Measurements from ENCODE around the gene SHROOM4. TPM values are rescaled to one million over a fixed set of nuclear protein-coding genes. Genes with fewer than 3 reads are reported as not detected.

SHROOM4 gene
- total and polyA plus RNA-seq, 2 donors (not counting 1 experiment from before 2014, with no cell fraction given) = not detected

- no peak overlapping the region for H3K4me2 ChIP-seq (replicated peaks; ENCODE audit: low read depth, low read length, poor library complexity, severe bottlenecking)
- DNase-seq (no peak), ATAC-seq (ENCODE audit: low read depth) (no peak)
- no peak overlapping the region for H3K4me3 ChIP-seq (ENCODE audit: control extremely low read depth in 1 of 5, extremely low read depth in 1 of 5, insufficient read depth in 1 of 5, low read depth in 2 of 5, low read length in 4 of 5)
- H3K27ac Mint-ChIP-seq = no peak overlapping the region
- no peaks in the 10 kb centered on the region for H3K9me3 ChIP-seq (ENCODE audit: control extremely low read depth in 1 of 3, control insufficient read depth in 2 of 3, insufficient read depth in 1 of 3, low read length in 2 of 3)
- H3K9me3 Mint-ChIP-seq (ENCODE audit: insufficient read depth) = no peaks in the 10 kb centered on the region
- TF ChIP-seq EZH2 (IDR thresholded peaks at IDR 0.05; ENCODE audit: borderline replicate concordance, insufficient read depth, low read depth, low read length, poor library complexity, severe bottlenecking) (no peak), CTCF (IDR thresholded peaks at IDR 0.05) (no peak)
- WGBS (ENCODE audit: insufficient coverage) = 73% methylated on average over 2 of the region's 2 CpGs
- H3K9ac ChIP-seq (ENCODE audit: low read length) = no peak overlapping the region
- no peak overlapping the region for H3K4me3 Mint-ChIP-seq
- H2AFZ ChIP-seq (ENCODE audit: insufficient read depth, low read depth, low read length, poor library complexity, severe bottlenecking) = no peak overlapping the region
- H3K79me2 ChIP-seq (ENCODE audit: control insufficient read depth, insufficient read depth, low read length) = no peaks in the 10 kb centered on the region
- ChIA-PET POLR2A (no interaction called here), CTCF (no interaction called here)
- no peaks in the 10 kb centered on the region for H3K27me3 Mint-ChIP-seq
- no peak overlapping the region for H3K27ac ChIP-seq (ENCODE audit: low read length in 2 of 2)
- H3K4me1 Mint-ChIP-seq = no peaks in the 10 kb centered on the region
- no peaks in the 10 kb centered on the region for H3K27me3 ChIP-seq (replicated peaks in 1 of 4; ENCODE audit: control extremely low read depth in 1 of 4, control insufficient read depth in 3 of 4, insufficient read depth in 4 of 4, low read length in 3 of 4)
- no peaks in the 10 kb centered on the region for H3K36me3 ChIP-seq (replicated peaks in 1 of 2; ENCODE audit: control extremely low read depth in 1 of 2, control insufficient read depth in 1 of 2, extremely low read depth in 1 of 2, insufficient read depth in 2 of 2, low read length in 1 of 2)
- intact Hi-C loops (cut with micrococcal nuclease) = no loop called here
- no peaks in the 10 kb centered on the region for H3K4me1 ChIP-seq (ENCODE audit: control insufficient read depth in 2 of 2, insufficient read depth in 2 of 2, low read length in 2 of 2)
- H4K20me1 ChIP-seq (ENCODE audit: control insufficient read depth, insufficient read depth, low read length, poor library complexity, severe bottlenecking) = no peaks in the 10 kb centered on the region
Measured at GRCh38 chrX:50627696-50628095, 186.3 kb downstream of the SHROOM4 start.

- TF ChIP-seq CTCF (IDR thresholded peaks at IDR 0.05) = no peak
- TF ChIP-seq EZH2 (IDR thresholded peaks at IDR 0.05; ENCODE audit: borderline replicate concordance, insufficient read depth, low read depth, low read length, poor library complexity, severe bottlenecking) = no peak
- Histone ChIP-seq H3K27me3 (replicated peaks in 1 of 4; ENCODE audit: control extremely low read depth in 1 of 4, control insufficient read depth in 3 of 4, insufficient read depth in 4 of 4, low read length in 3 of 4) (no peaks in the 10 kb centered on the region), H3K27ac (ENCODE audit: low read length in 2 of 2) (no peak overlapping the region), H3K4me1 (ENCODE audit: control insufficient read depth in 2 of 2, insufficient read depth in 2 of 2, low read length in 2 of 2) (no peaks in the 10 kb centered on the region), H3K9ac (ENCODE audit: low read length) (no peak overlapping the region), H3K9me3 (ENCODE audit: control extremely low read depth in 1 of 3, control insufficient read depth in 2 of 3, insufficient read depth in 1 of 3, low read length in 2 of 3) (no peaks in the 10 kb centered on the region), H3K79me2 (ENCODE audit: control insufficient read depth, insufficient read depth, low read length) (no peaks in the 10 kb centered on the region), H3K4me3 (ENCODE audit: control extremely low read depth in 1 of 5, extremely low read depth in 1 of 5, insufficient read depth in 1 of 5, low read depth in 2 of 5, low read length in 4 of 5) (no peak overlapping the region), H4K20me1 (ENCODE audit: control insufficient read depth, insufficient read depth, low read length, poor library complexity, severe bottlenecking) (no peaks in the 10 kb centered on the region), H3K36me3 (replicated peaks in 1 of 2; ENCODE audit: control extremely low read depth in 1 of 2, control insufficient read depth in 1 of 2, extremely low read depth in 1 of 2, insufficient read depth in 2 of 2, low read length in 1 of 2) (no peaks in the 10 kb centered on the region), H3K4me2 (replicated peaks; ENCODE audit: low read depth, low read length, poor library complexity, severe bottlenecking) (no peak overlapping the region), H2AFZ (ENCODE audit: insufficient read depth, low read depth, low read length, poor library complexity, severe bottlenecking) (no peak overlapping the region)
- Mint-ChIP-seq H3K4me1 (no peaks in the 10 kb centered on the region), H3K27ac (no peak overlapping the region), H3K4me3 (no peak overlapping the region), H3K27me3 (no peaks in the 10 kb centered on the region), H3K9me3 (ENCODE audit: insufficient read depth) (no peaks in the 10 kb centered on the region)
- ATAC-seq (ENCODE audit: low read depth) = no peak
- intact Hi-C loops (cut with micrococcal nuclease) = no loop called here
- CTCF ChIA-PET = no interaction called here
- DNase-seq = no peak
- WGBS (ENCODE audit: insufficient coverage) = no CpG with 5 or more reads among the region's 4 CpGs
- POLR2A ChIA-PET = no interaction called here
Measured at GRCh38 chrX:50626432-50626831, 187.6 kb downstream of the SHROOM4 start.
